Measurements from ENCODE around the gene EPHB1. TPM values are rescaled to one million over a fixed set of nuclear protein-coding genes. Genes with fewer than 3 reads are reported as not detected.
A peak's percentile ranks its signal among the peaks of the same experiment; 100 is the strongest.

The EPHB1 gene
- total and polyA plus RNA-seq, 4 donors = 0.23 to 1.7 (median 0.52) TPM

DNA sequence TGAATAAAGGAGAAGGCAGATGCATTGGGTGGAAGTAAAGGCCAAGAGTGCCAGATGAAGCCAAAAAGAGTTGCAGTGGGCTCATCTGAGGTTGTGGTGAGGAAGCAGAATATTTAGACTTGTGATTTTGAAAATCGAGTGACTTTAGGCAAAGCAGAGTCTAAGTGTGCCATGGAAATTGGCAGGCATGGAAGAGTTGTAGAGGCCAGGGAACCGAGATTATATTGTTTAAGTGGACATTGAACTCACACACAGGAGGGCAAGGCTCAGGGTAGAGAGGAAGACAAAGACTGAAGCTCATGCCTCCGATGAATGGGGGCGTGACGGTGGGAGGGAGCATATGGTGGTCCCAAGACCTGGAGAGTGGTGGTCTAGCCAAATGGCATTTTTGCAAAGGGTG is 347.5 kb downstream of the EPHB1 start:
- Histone ChIP-seq H3K4me1 (ENCODE audit: control insufficient read depth in 4 of 4, insufficient read depth in 4 of 4, low read length in 3 of 4) (peaks cover 20 to 70% (median 51%) of the 10 kb centered on the region in 4 donors), H3K27me3 (ENCODE audit: control insufficient read depth in 4 of 4, insufficient read depth in 4 of 4, low read length in 3 of 4) (no peaks in the 10 kb centered on the region), H3K36me3 (ENCODE audit: control insufficient read depth in 4 of 4, insufficient read depth in 3 of 4, low read depth in 1 of 4, low read length in 3 of 4) (no peaks in the 10 kb centered on the region), H3K27ac (ENCODE audit: low read depth in 1 of 2, low read length in 2 of 2) (peak overlapping the region; percentile 1 to 17), H3K4me3 (ENCODE audit: low read depth in 1 of 3, low read length in 3 of 3) (no peak overlapping the region), H3K9ac (ENCODE audit: low read depth in 1 of 2, low read length in 2 of 2) (no peak overlapping the region), H3K9me3 (ENCODE audit: control insufficient read depth in 4 of 4, low read length in 3 of 4) (no peaks in the 10 kb centered on the region)
- DNase-seq (ENCODE audit: low spot score) = no peak
- 37% methylated on average over 5 of the region's 5 CpGs for WGBS
- TF ChIP-seq YY1 (IDR thresholded peaks at IDR 0.05) (peak; percentile 84), FOXA1 (IDR thresholded peaks at IDR 0.05) (no peak), JUND (IDR thresholded peaks at IDR 0.05) (peak in 1 of 2 donors; percentile 61), MAX (IDR thresholded peaks at IDR 0.05) (peak; percentile 53), RAD21 (IDR thresholded peaks at IDR 0.05) (peak; percentile 46 to 50), ZBTB33 (IDR thresholded peaks at IDR 0.05) (peak; percentile 39), NR2F2 (IDR thresholded peaks at IDR 0.05) (no peak), SP1 (IDR thresholded peaks at IDR 0.05) (peak; percentile 50), FOXA2 (IDR thresholded peaks at IDR 0.05) (no peak), EGR1 (IDR thresholded peaks at IDR 0.05; ENCODE audit: low read depth in 2 of 2) (no peak), GABPA (IDR thresholded peaks at IDR 0.05 in 1 of 2, conservative IDR thresholded peaks at IDR 0.05 in 1 of 2) (no peak), HNF4A (conservative IDR thresholded peaks at IDR 0.05) (peak; percentile 93 to 96), RXRA (IDR thresholded peaks at IDR 0.05) (peak; percentile 59 to 84), HNF4G (IDR thresholded peaks at IDR 0.05) (peak; percentile 61), ATF3 (IDR thresholded peaks at IDR 0.05) (no peak), TAF1 (conservative IDR thresholded peaks at IDR 0.05) (no peak), CTCF (IDR thresholded peaks at IDR 0.05; ENCODE audit: low read depth, low read length, missing input control) (no peak)
- TF ChIP-seq, protein P1, sequence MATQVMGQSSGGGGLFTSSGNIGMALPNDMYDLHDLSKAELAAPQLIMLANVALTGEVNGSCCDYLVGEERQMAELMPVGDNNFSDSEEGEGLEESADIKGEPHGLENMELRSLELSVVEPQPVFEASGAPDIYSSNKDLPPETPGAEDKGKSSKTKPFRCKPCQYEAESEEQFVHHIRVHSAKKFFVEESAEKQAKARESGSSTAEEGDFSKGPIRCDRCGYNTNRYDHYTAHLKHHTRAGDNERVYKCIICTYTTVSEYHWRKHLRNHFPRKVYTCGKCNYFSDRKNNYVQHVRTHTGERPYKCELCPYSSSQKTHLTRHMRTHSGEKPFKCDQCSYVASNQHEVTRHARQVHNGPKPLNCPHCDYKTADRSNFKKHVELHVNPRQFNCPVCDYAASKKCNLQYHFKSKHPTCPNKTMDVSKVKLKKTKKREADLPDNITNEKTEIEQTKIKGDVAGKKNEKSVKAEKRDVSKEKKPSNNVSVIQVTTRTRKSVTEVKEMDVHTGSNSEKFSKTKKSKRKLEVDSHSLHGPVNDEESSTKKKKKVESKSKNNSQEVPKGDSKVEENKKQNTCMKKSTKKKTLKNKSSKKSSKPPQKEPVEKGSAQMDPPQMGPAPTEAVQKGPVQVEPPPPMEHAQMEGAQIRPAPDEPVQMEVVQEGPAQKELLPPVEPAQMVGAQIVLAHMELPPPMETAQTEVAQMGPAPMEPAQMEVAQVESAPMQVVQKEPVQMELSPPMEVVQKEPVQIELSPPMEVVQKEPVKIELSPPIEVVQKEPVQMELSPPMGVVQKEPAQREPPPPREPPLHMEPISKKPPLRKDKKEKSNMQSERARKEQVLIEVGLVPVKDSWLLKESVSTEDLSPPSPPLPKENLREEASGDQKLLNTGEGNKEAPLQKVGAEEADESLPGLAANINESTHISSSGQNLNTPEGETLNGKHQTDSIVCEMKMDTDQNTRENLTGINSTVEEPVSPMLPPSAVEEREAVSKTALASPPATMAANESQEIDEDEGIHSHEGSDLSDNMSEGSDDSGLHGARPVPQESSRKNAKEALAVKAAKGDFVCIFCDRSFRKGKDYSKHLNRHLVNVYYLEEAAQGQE (IDR thresholded peaks at IDR 0.05) = peak; percentile 37
